CD4-positive, alpha-beta T cell treated with Interferon alpha-2 for 1 hour (primary cell): ENCODE measurements around the gene GDPD5.

ENCODE experiments used
- DNase-seq, 2 donors: peaks; one replicate each; pipeline ENCODE4 v3.0.0-alpha.2; 2020 to 2022

GDPD5 gene

DNA sequence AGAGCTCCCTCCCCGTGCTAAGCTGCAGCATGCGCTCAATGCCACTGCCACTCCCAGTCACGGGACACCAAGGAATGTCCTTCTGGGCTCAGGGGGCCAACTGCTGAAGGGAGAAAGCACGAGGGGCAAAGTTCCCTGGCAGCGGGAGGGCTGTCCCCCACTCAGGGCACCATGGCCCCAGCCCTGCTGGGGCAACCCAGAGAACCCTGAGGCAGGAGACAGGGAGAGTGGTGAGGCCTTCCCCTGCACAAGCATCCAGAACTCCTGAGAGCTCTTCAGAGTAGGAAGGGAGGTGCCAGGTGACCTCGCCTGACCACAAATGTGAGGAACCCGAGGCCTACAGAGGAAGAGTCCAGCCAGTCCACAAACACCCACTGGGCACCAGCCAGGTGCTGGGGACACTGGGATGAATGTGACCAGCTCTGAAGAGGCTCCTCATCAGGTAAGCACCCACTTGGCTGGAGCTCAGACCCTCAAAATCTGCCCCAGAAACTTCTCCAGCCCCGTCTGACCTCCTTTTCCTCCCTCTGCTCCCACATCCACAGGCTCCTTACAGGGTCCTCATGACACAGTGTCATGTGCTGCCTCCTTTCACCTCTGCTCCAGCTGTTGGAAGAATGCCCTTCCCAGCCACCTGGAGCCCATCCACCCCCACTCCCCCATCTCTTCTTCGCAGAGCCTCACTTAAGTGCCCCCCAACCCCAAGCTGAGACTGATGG is 15.6 kb downstream of the GDPD5 start:
- no peak for DNase-seq

DNA sequence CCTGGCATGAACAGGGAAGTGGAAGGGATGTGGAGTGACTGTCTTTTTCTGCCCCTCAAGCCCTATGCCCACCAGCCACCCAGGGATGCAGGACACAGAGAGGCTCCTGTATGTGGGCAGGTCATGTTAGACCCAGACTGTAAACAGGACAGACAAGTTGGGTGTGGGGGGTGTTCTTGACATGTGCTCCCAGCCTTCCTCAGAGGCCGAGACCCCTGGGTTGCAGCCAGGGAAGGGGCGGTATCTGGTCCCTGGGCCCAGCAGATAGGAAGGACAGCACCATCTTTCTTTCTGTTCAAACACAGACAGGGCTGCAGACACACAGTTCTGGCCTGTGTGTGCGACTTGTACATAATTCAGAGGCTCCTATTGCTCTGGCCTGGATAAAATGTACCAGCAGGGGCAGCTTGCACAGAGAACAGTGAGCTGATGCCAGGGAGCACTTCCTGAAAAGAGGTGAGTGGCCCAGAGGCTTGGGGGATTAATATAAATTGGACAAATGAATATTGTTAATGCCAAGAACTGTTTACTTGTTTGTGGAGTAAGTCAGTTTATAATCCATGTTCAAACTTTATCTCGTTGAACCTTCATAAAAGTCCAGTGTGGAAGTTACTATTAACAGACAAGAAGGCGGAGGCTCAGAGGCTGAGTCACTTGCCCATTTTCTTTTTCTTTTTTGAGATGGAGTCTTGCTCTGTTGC is 16.6 kb downstream of the GDPD5 start:
- DNase-seq = no peak

DNA sequence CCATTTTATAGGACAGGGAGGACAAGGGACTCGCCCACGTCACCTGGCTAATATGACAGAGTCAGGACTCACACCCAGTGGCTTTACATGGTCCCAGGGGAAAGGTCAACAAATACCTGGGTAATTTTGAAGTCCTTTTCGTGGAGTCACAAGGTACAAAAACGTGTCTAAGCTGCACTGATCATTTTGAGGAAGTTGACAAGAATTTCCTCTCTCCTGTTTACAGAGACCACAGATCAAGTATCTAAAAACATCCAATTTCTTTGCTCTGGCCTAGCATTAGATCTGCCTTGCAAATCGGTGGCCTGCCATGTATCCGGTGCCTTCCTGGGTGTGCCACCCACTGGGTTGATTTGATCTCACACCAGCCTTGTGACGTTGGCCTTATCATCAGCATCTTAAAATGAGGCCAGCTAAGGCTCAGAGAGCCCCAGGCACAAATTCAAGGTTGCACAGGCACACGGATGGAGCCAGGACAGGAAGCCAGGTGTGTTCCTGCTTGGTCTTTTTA is 17.6 kb downstream of the GDPD5 start:
- DNase-seq = peak; percentile 74 to 79

DNA sequence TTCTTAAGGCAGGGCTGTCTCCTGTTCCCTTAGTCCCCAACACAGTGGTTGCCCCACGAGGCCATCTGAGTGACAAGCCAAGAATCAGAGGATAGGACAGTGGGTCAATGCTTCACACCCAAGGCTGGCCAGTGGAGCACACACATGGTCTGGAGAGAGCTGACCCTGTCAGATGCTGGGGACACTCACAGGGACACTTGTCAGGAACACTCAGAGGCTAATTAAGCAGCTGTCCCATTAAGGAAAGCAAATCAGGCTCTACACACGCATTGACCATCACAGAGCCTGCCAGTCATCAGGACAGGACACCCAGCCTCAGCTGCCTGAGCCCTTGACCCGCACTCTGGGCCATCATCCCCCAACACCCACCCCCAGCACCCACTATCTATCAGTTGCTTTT is 18.2 kb downstream of the GDPD5 start:
- no peak for DNase-seq

DNA sequence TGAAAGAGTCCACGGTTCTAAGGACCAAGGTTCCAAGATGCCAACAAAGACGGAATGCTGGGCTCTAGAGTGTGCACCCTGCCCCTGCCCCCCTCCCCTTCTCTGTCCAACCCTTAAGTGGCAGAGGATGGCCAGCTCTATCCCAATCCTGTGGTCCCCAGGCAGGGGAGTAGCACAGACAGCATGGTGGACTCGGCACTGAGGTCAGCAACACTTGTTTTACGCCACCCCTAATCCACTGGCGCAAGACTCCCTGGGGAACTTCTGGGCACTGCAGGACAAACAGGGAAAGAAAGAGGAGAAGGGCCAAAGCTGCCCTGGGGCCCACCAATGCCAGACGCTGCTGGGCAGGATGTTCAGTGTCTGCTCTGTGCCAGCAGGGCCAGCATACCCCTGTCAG is 18.9 kb downstream of the GDPD5 start:
- no peak for DNase-seq

DNA sequence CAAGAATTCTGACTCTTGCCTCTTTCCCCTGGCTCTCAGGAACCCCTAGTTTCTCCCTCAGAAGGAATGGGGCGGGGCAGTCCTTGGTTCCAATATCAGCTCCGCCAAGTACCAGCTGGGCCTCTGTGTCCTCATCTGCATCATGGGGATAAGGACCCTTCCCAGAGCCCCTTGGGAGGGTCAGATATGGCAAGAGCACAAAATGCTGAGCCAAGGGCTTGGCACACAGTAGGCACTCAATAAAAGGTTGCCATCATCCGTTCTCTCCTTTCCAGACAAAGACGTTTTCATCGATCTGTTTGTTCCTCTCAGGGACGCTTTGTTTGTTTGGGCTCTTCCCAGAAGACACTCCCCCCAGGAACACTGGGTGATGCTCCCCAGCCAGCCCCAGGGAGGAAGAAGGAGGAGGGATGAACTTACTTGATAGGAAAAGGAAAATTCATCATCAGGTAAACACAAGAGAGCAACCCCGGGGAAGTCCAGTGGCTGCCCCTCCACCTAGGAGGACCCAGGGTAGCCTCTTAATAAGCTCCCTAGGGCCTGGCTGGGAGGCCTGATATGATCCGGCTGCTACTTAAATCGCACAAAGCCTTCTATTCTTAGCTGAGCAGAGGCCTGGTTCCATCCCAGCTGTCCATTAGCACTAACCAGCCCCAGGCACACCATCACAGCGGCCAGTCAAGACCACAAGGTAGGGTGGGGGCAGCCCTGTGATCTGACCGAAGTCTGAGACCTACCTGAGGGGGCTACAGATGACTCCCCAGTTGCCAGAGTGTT is 19.6 kb downstream of the GDPD5 start:
- DNase-seq = no peak

DNA sequence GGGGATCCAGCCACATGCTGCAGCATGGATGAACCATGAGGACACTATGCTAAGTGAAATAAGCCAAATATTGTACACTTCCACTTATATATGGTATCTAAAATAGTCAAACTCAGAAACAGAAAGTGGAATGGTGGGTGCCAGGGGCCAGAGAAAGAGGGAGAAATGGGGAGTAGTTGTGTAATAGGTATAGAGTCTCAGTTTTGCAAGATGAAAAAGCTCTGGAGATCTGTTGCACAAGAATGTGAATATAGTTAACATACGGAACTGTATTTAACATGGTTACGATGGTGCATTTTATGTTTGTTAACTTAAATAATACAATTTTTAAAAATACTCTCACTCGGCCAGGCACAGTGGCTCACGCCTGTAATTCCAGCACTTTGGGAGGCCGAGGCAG is 21.2 kb downstream of the GDPD5 start:
- no peak for DNase-seq

DNA sequence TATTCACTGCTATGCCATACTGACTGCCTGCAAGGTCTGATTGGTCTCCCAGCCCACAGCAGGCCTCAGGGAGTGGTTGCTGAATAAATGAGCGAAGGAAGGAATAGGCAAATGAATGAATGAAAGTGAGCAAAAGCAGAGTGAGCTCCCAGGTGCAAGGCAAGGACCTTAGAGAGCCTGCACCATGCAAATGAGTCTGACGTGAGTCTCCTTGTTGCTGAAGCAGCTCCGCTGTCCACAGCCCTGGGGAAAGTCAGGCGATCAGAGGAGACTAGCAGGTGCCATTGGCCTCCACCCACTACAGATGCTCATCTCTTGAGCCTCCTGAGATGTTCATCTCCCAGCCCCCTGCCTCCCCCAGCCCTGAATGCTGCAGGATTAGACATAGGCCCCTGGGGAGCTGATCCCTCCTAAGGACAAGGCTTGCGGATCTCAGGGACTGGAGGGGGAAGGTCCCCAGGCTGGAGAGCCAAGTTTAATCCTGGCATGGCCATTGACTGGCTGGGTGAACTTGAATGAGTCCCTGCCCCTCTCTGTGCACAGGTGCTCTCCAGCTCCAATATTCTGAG is 22.1 kb downstream of the GDPD5 start:
- no peak for DNase-seq

DNA sequence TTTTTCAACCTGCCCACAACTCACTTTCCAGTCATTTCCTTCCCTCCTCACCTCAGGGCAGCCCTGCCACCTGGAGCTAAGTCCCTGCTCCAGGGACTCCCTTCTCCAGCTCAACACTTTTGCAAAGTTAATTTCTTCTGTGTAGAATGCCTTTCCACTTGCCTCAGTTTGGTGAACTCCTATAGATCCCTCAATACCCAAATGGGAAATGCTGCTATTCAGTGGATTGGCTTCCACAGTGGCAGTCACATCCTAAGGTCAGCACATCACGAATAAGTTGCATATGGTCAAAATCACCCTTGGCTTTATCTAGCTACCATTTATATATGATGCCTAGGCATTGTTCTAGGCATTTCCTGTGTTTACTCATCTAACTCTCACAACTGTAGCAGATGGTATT is 23.6 kb downstream of the GDPD5 start:
- DNase-seq = no peak

DNA sequence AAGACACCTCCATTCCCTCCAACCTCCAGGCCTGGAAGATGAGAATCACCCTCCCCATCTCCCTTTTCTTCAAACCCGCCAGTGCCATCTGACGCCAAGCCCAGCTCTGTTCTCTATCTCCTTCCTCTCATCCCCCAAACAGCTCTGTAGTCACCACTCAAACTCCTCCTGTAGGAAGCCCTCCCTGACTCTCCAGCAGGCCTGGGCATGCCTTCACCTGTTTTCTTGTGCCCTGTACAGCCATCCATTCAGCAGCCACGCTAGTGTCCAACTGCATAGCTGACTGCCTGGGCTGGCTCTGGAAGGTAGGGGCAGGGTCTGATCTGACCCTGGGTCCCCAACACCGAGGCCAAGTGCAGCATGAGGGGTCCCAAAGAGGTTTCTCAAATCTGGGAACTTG is 25.0 kb downstream of the GDPD5 start:
- DNase-seq = no peak

DNA sequence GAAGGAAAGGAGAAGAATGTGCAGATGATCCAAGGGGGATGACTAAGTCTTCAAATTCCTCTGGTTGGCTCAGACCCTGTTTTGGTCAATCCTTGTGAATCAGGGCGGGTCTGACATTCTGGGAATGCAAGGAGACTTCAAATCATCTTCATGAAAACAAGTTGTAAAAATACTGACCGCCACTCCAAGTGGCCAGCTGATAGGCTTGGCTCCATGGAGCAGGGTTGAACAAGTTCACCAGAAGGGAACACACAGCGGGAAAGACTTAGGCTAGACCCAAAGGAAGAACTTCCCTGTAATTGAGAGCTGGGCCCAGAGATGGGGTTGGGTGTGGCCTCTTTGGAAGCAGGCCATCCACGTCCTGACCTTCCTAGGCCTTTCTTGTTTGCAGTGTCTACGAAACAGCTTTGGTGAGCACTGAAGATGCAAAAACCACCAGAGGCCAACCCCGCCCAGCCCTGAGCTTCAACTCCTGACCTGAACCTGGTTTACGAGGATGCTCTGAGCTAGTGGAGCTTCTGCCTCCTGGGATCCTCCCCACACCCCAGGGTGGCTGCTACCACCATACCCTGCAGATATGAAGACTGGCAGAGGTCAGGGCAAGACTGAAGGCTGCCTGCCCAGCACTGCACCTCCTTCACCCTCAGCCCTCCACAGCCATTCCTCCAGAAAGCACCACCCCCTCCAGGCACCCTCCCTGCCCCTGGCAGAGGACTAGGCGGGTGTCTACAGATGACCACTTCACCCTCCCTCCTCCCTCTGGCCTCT is 26.1 kb downstream of the GDPD5 start:
- DNase-seq = no peak

DNA sequence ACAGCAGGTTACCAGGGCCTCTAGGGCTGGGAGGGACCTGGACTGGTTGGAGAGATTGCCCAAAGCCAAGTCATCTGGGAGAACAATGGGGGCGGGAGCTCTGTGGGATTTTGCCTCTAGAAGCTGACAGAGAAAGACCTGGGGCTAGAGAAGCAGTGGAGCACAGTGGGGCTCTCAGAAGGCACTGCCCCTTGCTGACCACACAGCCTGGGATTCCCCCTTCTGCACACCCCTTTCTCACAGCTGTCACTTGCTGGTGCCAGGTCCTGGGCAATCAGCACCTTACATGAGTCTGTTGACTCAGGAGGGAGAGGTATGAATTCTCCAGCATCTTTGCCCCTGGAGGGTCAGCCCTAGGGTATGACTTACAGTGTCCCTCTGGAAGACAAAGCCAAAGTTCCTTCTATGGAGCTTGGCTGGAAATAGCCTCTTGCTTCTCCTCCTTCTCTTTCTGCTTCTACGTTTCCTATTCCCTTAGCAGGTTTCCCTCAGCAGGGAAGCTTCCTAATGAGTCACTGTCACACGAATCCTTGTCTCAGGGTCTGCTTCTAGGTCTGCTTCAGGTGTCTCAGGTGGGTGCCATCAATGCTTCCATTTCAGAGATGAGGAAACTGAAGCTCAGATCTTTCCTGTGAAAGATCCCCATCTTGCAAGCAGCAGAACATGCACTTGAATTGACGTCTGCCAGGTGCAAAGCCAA is 27.0 kb downstream of the GDPD5 start:
- no peak for DNase-seq

DNA sequence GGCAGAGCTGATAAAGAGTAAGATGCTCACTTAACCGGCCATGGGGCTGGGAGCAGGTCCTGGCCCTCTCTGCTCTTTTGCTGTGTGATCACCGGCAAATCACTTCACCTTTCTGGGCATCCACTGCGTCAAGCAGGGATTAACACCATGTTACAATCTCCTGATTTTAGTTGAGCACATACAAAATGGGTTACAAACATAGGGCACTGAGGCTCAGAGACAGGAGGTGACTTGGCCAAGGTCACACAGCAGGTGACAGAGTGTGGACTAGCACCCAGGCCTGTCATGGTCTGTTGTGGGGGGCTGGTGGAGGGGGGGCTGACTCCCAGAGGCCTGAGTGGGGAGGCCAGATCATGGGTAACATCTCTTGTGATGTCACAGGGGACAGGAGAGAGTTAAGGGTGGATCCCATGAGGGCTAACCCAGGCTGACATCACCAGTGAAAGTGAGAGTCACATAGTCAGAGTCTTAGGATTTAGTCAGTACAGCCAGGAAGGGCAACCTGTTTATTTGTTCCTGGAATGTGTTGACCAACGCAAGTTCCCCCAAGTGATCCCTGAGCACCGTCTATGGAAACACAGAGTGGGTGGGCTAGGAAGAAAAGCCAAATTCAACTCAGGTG is 27.8 kb downstream of the GDPD5 start:
- no peak for DNase-seq

DNA sequence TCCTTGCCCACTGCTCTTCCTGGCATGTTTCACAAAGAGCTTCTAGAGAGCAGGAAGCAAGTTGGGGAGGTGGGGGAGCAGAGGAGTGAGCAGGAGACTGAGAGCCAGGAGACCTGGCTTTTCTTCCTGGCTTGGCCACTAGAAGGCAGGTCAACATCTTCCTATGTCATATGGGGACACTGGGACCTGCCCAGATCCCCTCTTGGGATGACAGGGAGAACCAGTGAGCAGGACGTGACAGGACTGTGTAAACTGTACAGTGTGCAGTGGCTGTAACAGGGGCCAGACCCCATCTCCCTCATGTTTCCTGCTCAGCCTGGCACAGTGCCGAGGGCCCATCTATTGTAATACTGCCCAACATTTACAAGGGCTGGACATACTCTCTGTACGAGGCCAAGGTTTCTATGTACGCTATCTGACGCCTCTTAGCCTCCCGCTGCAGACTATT is 29.4 kb downstream of the GDPD5 start:
- no peak for DNase-seq

DNA sequence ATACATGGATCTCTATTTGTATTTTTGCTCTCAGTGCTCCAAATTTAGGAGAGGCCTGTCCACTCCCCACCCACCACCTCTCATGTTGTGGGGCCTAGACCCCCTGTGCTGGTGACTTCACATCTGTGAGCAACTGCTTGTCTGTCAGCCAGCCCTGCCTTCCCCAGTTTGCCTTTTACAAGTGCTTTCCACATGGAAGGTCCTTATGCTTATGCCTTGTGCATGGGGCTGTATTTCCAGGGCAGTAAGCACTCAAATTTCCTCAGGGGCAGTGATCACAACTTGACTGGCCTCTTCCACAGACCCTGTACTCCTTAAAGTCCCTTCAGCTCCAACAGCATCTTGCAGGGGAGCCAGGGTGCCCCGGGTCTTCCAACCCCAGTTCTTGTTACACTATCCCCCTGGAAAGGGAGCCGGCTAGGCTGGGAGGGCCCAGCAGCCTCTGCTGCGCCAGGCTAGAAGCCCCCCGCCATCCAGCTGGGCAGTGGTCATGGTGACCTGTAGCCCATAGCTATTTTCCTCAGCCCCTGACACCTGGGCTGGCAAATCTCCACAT is 29.9 kb downstream of the GDPD5 start:
- DNase-seq = no peak

DNA sequence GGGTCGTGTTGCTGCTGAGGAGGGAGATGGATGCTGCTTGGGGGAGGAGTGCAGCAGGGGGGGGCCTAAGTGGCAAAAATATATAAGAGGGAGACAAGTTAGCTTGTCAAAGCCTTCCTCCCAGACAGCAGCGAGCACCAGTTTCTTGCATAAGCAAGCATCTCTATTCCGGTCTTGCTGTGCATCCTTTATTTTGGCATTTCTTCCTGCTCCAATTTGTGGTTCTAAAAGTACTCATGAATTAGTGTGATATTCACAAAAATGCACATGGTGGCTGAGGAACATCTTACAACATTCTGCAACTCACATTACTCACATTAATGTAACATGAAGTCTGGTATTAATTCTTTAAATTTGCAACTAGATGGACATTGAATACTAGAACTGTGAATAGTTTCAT is 32.1 kb downstream of the GDPD5 start:
- no peak for DNase-seq

DNA sequence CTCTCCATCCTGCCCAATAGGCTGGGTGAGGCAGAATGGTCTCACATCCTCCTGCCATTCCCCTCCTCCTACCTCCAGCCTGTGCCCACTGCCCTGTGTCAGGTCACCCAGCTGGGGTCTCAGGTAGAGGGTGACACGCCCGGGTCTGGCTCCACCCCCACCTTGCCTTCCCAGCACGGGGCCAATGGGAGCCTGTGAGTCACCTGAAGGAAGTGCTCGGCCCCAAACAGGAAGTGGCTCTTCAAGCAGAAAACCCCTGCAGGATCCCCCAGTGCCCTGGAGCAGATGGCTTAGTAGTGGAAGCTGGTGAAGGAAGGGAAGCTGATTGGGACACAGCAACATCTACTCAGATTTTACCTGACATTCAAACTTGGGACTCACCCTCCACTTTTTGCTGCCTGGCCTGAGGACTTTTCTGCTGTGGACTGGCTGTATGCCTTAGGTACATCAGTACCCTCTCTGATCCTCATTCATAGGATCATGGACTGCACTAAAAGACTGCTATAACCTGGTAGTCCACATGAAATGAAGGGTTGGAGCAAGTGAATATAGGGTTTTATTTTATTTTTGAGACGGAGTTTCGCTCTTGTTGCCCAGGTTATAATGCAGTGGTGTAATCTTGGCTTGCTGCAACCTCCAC is 33.4 kb downstream of the GDPD5 start:
- peak; percentile 44 to 62 for DNase-seq

DNA sequence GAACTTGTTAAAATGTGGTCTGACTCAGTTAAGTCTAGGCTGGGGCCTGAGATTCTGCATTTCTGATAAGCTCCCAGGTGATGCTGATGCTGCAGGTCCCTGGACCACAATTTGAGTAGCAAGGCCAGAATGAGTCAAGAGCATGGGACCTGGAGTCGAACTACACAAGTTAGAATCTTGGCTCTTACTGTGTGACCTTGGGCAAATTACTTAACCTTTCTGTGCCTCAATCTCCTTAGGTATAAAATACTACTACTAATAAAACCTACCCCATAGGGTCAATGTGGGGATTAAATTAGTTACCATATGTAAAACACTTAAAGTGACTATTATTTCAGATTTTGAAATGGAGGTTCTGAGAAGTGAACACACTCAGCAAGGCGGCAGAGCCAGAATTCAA is 34.3 kb downstream of the GDPD5 start:
- DNase-seq = no peak

DNA sequence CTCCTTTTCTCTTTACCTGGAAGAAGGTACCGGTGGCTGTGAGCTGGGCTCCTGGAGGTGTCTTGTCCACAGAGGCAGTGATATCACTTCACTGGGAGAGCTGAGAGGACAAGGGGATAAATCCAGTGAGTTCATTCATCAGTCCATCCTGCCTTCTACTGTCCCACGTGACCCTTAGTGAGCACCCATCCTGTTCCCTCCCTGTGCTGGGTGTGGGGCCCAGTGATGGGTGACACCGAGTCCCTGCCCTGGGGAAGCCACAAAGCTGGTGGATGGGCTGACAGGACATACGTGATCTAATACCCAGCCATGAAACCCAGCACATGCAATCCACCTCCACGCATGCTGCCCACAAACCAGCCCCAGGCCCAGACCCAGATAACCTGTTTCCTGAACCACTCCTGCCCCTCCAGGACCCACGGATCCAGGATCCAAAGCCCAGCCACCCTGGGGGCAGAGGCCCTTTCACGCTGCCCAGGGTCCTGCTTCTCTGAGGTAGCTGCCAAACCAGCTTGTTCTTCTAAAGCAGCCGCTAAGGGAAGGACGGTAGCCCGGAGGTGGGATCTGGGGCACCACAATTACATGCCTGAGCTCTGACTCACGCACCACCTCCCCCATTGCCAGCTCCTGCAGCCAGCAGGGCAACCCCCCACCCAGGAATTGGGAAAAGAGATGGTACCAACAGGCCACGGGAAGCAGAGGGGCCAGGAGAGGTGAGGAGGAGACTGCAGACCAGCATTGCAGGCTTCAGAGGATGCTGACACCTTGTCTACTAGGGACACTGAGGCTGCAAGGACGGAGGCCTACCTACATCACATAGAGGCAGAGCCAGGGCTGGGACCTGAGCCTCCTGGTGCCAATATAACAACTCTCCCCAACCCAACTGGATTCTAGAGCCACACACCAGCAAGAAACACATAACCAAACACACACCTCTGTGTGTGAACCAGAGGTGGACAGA is 35.2 kb downstream of the GDPD5 start:
- DNase-seq = no peak
